SK-N-SH (cell line): ENCODE measurements around the gene MAPRE2. TPM values are rescaled to one million over a fixed set of nuclear protein-coding genes. Genes with fewer than 3 reads are reported as not detected.

Experiments used
- CTCF ChIA-PET: fragments of 300-600, 350-600 bp; formaldehyde crosslinking; extraction: SDS; loops from one replicate; lab custom pipeline; 2021; lab: Yijun Ruan, JAX
- POLR2A ChIA-PET: fragments of 350-600 bp; sonication (Branson Sonifier 250); formaldehyde crosslinking; extraction: SDS; loops from one replicate; lab custom pipeline; 2020; ENCODE audit warnings: antibody characterized with exemption, inconsistent platforms; lab: Yijun Ruan, JAX
- DNase-seq: peaks from one replicate; pipeline ENCODE4 v3.0.0; 2012
- H2AFZ ChIP-seq: fragments of 200-600 bp; sonication (generic); 2 replicates; pipeline ENCODE4 v1.8.1; 2016; ENCODE audit warnings: antibody characterized with exemption, mild to moderate bottlenecking, low read depth
- H3F3A ChIP-seq: fragments of 200-600 bp; sonication (generic); replicated peaks from 2 replicates; pipeline ENCODE3; 2016; ENCODE audit warnings: antibody characterized with exemption, mild to moderate bottlenecking; ENCODE audit not compliant: insufficient read depth
- H3K27ac ChIP-seq, 2 experiments: fragments of 200-500 bp in 1 of 2; fragments of 200-600 bp in 1 of 2; sonication (Bioruptor generic) in 1 of 2; sonication (generic), shearing (Covaris generic) in 1 of 2; 2 replicates each; pipeline versions ENCODE4 v1.5.1 to v1.6.1; 2014 to 2016; ENCODE audit warnings: low read depth in 2 of 2, inconsistent platforms in 1 of 2, low read length in 1 of 2, mild to moderate bottlenecking in 1 of 2, mixed read lengths in 1 of 2
- H3K27me3 ChIP-seq: fragments of 200-600 bp; sonication (generic), shearing (Covaris generic); 2 replicates; pipeline ENCODE4 v1.6.1; 2016; ENCODE audit warnings: mixed run types; ENCODE audit not compliant: insufficient read depth
- H3K36me3 ChIP-seq, 2 experiments: fragments of 200-500 bp in 1 of 2; fragments of 200-600 bp in 1 of 2; sonication (Bioruptor generic) in 1 of 2; sonication (generic) in 1 of 2; replicated peaks in 1 of 2; 2 replicates each; pipeline versions ENCODE3 to v1.5.1; 2014 to 2016; ENCODE audit warnings: low read length in 1 of 2, mild to moderate bottlenecking in 1 of 2; ENCODE audit not compliant: insufficient read depth in 2 of 2, control insufficient read depth in 1 of 2
- H3K4me1 ChIP-seq, 2 experiments: fragments of 200-500 bp in 1 of 2; fragments of 200-600 bp in 1 of 2; sonication (Bioruptor generic) in 1 of 2; sonication (generic), shearing (Covaris generic) in 1 of 2; 2 replicates each; pipeline versions ENCODE4 v1.5.1 to v1.6.1; 2014 to 2016; ENCODE audit warnings: low read depth in 1 of 2, low read length in 1 of 2, mixed run types in 1 of 2; ENCODE audit not compliant: insufficient read depth in 2 of 2, control insufficient read depth in 1 of 2
- H3K4me2 ChIP-seq: fragments of 200-600 bp; sonication (generic), shearing (Covaris generic); 2 replicates; pipeline ENCODE4 v1.6.1; 2017; ENCODE audit warnings: mixed run types
- H3K4me3 ChIP-seq, 2 experiments: fragments of 200-500 bp in 1 of 2; fragments of 200-600 bp in 1 of 2; sonication (Bioruptor generic) in 1 of 2; sonication (generic), shearing (Covaris generic) in 1 of 2; 2 replicates each; pipeline versions ENCODE4 v1.5.1 to v1.8.1; 2014 to 2016; ENCODE audit warnings: low read depth in 2 of 2, inconsistent platforms in 1 of 2, low read length in 1 of 2, mild to moderate bottlenecking in 1 of 2, mixed read lengths in 1 of 2, moderate library complexity in 1 of 2
- H3K79me2 ChIP-seq: fragments of 200-600 bp; sonication (generic); 2 replicates; pipeline ENCODE4 v1.8.1; 2017; ENCODE audit warnings: mild to moderate bottlenecking; ENCODE audit not compliant: insufficient read depth
- H3K9ac ChIP-seq: fragments of 200-600 bp; sonication (generic); 2 replicates; pipeline ENCODE4 v1.6.1; 2017; ENCODE audit warnings: mixed run types
- H3K9me2 ChIP-seq: fragments of 200-600 bp; sonication (generic); 2 replicates; pipeline ENCODE4 v1.6.1; 2017; ENCODE audit warnings: mixed run types
- H3K9me3 ChIP-seq: fragments of 200-600 bp; sonication (generic); 2 replicates; pipeline ENCODE4 v1.6.1; 2017; ENCODE audit warnings: mixed run types, mild to moderate bottlenecking, moderate library complexity
- H4K20me1 ChIP-seq: fragments of 200-600 bp; sonication (generic); 2 replicates; pipeline ENCODE4 v1.6.1; 2017; ENCODE audit warnings: mild to moderate bottlenecking, mixed run types; ENCODE audit not compliant: insufficient read depth
- CHD2 ChIP-seq: fragments of 150-350 bp; IDR thresholded peaks from 2 replicates; pipeline ENCODE4 v1.6.1; 2018; ENCODE audit warnings: low read length; ENCODE audit not compliant: partially characterized antibody
- EP300 ChIP-seq, 2 experiments: IDR thresholded peaks; 2 replicates each; pipeline versions ENCODE4 v1.4.0 to v1.6.1; 2012; ENCODE audit warnings: borderline replicate concordance in 1 of 2, low read depth in 1 of 2, low read length in 1 of 2
- FOXJ3 ChIP-seq: sonication (generic); formaldehyde crosslinking; IDR thresholded peaks from 2 replicates; pipeline ENCODE4 v1.5.1; 2020; ENCODE audit warnings: mild to moderate bottlenecking, missing genetic modification reagents
- IRF3 ChIP-seq: fragments of 150-350 bp; IDR thresholded peaks from 2 replicates; pipeline ENCODE4 v1.6.1; 2016; ENCODE audit warnings: mild to moderate bottlenecking, low read depth, low read length
- MAX ChIP-seq: IDR thresholded peaks from 2 replicates; pipeline ENCODE4 v1.4.0; 2012; ENCODE audit warnings: low read depth
- MEF2A ChIP-seq: IDR thresholded peaks from 2 replicates; pipeline ENCODE4 v1.4.0; 2012; ENCODE audit warnings: low read depth, borderline replicate concordance
- REST ChIP-seq: IDR thresholded peaks from 2 replicates; pipeline ENCODE4 v1.6.1; 2012; ENCODE audit warnings: mild to moderate bottlenecking, low read depth, low read length, moderate library complexity
- SIN3A ChIP-seq: IDR thresholded peaks from 2 replicates; pipeline ENCODE4 v1.6.1; 2012; ENCODE audit warnings: low read depth, mild to moderate bottlenecking, low read length, moderate library complexity, borderline replicate concordance
- SMC3 ChIP-seq: IDR thresholded peaks from 2 replicates; pipeline ENCODE4 v1.6.1; 2012; ENCODE audit warnings: low read depth, low read length, improper control_type of control experiment
- TAF1 ChIP-seq: IDR thresholded peaks from 2 replicates; pipeline ENCODE4 v1.6.1; 2012; ENCODE audit warnings: low read depth, mild to moderate bottlenecking, low read length, moderate library complexity, borderline replicate concordance
- WGBS: methylation state at CpG from one replicate; pipeline ENCODE4 v1.1.6; 2017; ENCODE audit warnings: low lambda C conversion rate; 5-methylcytosine and 5-hydroxymethylcytosine counted together
- polyA plus RNA-seq, 3 experiments: library from polyadenylated mRNA; depleted of rRNA; stranded (reverse); fragments of >200 nt; gene quantifications; 2 replicates each; pipeline ENCODE4 v1.2.3, GENCODE V29; 2012

MAPRE2 gene
- polyA plus RNA-seq, 1 of the 3 experiments (the other 2 are of a cell fraction) = 11.5 TPM

GRCh38 chr18:35054401-35054800 is 13.2 kb downstream of the MAPRE2 start:
- CTCF ChIA-PET = interaction anchor here (1.3 kb wide), 1 partner anchor 13 kb away, joined by 3 read pairs; no protein-coding TSS in a partner anchor

GRCh38 chr18:35055105-35055504 is 13.9 kb downstream of the MAPRE2 start:
- POLR2A ChIA-PET = no interaction called here
- CTCF ChIA-PET = no interaction called here

More at GRCh38 chr18:35054401-35054800, 13.2 kb downstream of the MAPRE2 start:
- POLR2A ChIA-PET = no interaction called here
- Histone ChIP-seq H3K9me3 (no peaks in the 10 kb centered on the region), H3F3A (no peaks in the 10 kb centered on the region), H3K27me3 (no peaks in the 10 kb centered on the region), H3K79me2 (0 out of 2 replicates have a peak, but pooled peaks cover 5% of the 10 kb centered on the region), H4K20me1 (no peaks in the 10 kb centered on the region), H2AFZ (no peak overlapping the region), H3K36me3 (no peaks in the 10 kb centered on the region), H3K4me3 (no peak overlapping the region), H3K4me1 (peaks cover 4 to 16% of the 10 kb centered on the region in 2 experiments; a peak in 2 of 4 replicates), H3K9me2 (no peaks in the 10 kb centered on the region), H3K4me2 (no peak overlapping the region), H3K9ac (no peak overlapping the region), H3K27ac (no peak overlapping the region)
- DNase-seq = no peak
- WGBS = 97% methylated on average over 9 of the region's 9 CpGs
- TF ChIP-seq SIN3A (no peak), CHD2 (no peak), EP300 (IDR thresholded peaks at IDR 0.05; ENCODE audit: borderline replicate concordance in 1 of 2, low read depth in 1 of 2, low read length in 1 of 2) (no peak)

More at GRCh38 chr18:35055105-35055504, 13.9 kb downstream of the MAPRE2 start:
- H3F3A ChIP-seq = no peaks in the 10 kb centered on the region
- H3K4me1 ChIP-seq = peaks cover 4 to 17% of the 10 kb centered on the region in 2 experiments; a peak in 2 of 4 replicates
- H3K9ac ChIP-seq = no peak overlapping the region
- WGBS = 94% methylated on average over 7 of the region's 7 CpGs
- H4K20me1 ChIP-seq = no peaks in the 10 kb centered on the region
- H3K9me3 ChIP-seq = no peaks in the 10 kb centered on the region
- H3K27me3 ChIP-seq = no peaks in the 10 kb centered on the region
- TF ChIP-seq TAF1 = no peak
- TF ChIP-seq MAX = no peak
- no peak for TF ChIP-seq FOXJ3 (CRISPR knock-in tag)
- TF ChIP-seq MEF2A = no peak
- TF ChIP-seq REST = no peak
- no peak for TF ChIP-seq IRF3
- TF ChIP-seq SMC3 = no peak
- no peak overlapping the region for H3K4me3 ChIP-seq
- no peak overlapping the region for H3K4me2 ChIP-seq
- 0 out of 2 replicates have a peak, but pooled peaks cover 4% of the 10 kb centered on the region for H3K79me2 ChIP-seq
- DNase-seq = no peak
- no peaks in the 10 kb centered on the region for H3K36me3 ChIP-seq
- no peak overlapping the region for H3K27ac ChIP-seq
- H2AFZ ChIP-seq = no peak overlapping the region
- H3K9me2 ChIP-seq = no peaks in the 10 kb centered on the region
